GM21529 (cell line): ENCODE measurements around the gene FAM222A.

ENCODE experiments used
- ATAC-seq: cut with Tn5 transposase; IDR thresholded peaks from one replicate; pipeline ENCODE4 v1.9.1; 2021; ENCODE audit not compliant: unreplicated experiment

FAM222A gene

GRCh38 chr12:109770861-109771670 is 57.4 kb downstream of the FAM222A start:
- no peak for ATAC-seq

DNA sequence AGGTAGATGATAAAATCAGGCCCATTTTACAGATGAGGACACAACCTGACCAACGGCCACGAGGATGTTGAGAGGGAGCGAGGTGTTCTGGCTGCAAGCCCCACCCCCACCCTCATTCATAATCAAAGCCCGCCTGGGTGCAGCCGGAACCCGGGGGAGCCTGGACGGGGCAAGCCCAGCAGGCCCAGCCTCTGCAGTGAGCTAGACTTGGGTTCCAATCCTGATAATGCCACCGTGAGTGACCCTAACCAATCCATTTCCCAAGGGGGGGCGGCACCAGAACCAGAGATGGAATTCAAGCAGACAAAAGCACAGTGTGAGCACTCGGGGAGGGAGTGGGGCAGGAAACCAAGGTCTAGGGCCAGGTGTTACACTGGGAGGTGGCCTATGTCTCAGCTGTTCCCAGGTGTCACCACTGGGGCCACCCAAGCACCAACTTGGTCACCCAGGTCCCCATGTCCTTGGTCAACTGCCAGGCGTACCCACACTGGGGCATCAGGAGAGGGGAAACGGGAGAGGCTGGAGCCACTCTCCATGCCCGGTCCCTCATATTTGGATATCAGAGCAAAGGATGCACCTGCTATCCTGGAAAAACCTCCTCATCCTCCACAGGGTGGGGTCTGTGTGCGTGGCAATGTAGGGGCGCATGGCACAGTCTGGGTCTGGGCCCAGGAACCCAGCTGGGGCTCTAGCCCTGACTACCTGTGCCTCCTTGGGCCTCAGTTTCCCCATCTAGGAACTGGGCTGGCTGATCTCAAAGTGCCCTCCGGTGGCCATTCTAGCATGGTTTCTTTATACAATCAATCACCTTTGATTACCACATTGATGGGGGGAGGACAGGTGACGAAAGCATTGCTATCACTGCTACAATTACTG is 58.4 kb downstream of the FAM222A start:
- no peak for ATAC-seq

DNA sequence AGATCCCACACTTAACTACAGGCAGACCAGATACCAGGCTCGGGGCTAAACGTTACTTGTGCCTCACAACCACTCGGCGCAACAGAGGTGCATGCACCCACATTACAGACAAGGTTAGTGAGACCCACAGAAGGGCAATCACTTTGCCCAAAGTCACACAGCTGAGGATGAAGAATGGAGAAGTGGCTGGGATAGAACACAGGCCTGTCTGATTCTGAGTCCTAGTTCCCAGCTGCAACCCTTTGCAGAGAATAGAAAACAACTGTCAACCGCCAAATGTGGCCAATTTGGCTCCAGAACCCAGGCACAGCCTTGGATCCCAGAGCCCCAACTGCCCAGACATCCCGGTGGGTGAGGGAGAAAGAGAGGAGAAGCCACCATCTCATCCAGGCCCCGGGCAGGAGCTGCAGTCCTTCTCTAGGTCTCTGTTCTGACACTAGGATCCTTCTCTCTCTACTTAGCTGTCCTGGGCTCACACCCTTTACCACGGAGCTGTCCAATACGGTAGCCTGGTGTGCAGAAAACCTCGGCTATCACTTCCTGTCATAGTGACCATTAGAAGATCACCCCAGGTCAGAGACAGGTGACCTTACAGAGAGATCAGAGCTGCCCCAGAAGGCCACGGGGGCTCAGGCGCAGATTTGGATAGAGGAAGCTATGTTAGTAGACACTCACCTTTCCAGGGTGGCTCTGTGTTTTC is 59.1 kb downstream of the FAM222A start:
- no peak for ATAC-seq

DNA sequence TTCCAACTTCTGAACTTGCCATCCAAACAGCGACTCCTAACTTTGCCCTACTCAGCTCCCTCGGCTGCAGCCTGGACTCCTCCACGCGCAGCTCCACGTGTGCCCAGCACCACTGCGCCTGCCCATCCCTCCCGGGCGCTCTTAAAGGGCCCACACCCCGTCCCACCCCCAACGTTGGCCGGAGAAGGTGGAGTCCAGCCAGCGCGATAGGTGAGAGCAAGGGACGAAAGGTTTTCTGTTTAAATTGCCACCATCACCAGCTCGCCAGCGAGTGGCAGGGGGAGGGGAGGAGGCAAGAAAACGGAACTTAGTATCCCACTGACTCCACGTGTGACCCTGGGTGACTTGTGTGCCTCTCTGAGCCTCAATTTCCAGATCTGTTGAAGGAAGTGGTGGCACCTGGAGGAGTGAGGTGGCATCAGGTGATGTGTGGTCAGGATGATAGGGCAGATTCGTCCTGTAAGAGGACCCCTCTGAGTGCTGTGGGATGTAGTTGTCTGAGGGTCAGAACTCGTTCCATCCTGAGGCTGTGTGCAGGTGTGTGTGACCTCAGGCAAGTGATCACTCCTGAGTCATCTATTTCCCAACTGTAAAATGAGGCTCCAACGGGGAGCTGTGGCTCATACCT is 59.9 kb downstream of the FAM222A start:
- no peak for ATAC-seq

GRCh38 chr12:109775172-109775881 is 61.7 kb downstream of the FAM222A start:
- no peak for ATAC-seq

DNA sequence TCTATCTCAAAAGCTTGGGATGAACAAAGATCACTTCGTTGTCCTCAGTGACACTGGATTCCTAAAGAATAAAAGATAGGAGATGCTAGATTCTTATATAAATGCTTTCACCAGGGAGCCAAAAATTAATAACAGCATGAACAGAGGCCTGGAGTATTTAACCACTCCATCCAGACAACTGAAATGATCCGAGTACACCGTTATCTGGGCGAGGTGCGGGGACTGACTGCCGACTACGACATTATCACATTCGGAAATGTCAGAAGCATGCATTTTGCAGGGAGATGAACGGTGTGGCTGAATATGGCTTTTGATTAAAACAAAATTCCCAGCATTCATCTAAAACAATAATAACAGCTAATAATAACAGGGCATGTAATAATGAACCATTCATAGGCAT is 63.0 kb downstream of the FAM222A start:
- ATAC-seq = no peak

- ATAC-seq = no peak
These were observed 63.9 kb downstream of the FAM222A start for GRCh38 chr12:109777544-109777943.

- ATAC-seq = no peak
These were observed 65.1 kb downstream of the FAM222A start for GRCh38 chr12:109778684-109779083.

DNA sequence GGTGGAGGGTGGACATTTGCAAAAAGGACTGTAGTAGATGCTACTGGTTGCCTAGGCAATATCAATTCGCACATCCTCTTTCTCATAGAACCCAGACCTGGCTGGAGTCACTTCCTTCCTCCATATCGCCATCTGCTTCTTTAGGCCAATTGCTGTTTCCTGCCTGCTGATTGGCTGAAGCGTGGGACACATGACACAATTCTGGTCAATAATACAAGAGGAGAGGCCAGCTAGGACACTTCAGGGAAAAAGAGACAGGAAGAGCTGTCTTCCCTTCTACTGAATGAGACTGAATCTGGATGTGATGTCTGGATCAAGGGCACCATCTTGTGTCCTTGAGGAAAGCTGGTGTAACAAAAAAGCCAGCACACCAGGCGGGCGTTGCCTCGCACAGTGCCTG is 65.8 kb downstream of the FAM222A start:
- no peak for ATAC-seq

- no peak for ATAC-seq
These were observed 68.2 kb downstream of the FAM222A start for GRCh38 chr12:109781668-109782325.

GRCh38 chr12:109782326-109782703 is 68.7 kb downstream of the FAM222A start:
- no peak for ATAC-seq

DNA sequence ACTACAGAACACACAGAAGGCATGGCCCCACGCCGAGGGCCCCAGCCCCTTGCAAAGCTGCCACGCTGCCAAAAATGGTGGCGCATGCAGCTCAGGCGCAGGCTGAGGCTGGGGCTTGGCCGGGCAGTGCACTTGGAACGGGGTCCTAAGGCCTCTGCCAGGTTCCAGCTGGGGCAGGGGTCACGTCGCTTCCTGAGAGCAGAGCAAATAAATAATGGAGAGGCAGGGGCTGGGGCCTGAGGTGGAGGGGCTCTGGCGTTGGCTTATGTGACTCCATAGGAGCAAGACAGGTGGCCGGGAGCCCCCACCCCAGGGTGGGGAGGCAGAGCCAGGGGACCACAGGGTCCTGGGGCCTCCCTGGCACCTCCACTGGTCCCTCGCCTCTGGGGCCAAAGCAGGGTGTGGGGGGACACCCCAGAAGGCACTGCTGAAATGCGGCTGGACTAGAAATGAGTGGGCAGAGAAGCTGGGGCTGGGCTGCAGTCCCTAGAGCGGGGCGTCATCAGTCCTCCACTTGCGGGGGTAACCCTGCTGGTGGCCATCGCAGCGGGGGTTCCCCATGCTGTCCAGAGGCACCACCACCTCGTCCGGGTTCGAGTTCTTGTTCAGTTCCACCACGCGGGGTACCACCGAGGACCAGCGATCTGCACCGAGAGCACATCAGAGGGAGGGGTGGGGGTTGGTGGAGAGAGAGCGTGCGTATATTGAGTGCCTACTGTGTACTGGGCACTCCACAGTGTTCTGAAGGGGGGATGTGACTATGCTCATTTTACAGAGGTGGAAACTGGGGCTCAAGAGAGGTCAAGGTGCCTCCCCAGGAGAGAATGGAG is 69.7 kb downstream of the FAM222A start:
- no peak for ATAC-seq

DNA sequence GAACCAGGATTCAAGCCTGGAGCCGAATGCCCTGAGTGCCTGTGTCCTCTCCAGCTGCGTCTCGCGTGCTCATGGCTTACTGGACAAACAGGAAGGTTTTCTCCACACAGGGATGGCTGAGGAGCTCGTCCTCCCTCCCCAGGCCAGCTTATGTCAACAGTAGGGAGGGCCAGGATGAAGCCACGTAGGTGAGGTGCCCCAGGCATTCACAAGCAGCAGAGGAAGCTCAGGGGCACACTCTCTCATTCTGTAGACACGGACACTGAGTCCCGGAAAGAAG is 70.3 kb downstream of the FAM222A start:
- ATAC-seq = no peak

GRCh38 chr12:109785854-109786253 is 72.2 kb downstream of the FAM222A start:
- no peak for ATAC-seq

DNA sequence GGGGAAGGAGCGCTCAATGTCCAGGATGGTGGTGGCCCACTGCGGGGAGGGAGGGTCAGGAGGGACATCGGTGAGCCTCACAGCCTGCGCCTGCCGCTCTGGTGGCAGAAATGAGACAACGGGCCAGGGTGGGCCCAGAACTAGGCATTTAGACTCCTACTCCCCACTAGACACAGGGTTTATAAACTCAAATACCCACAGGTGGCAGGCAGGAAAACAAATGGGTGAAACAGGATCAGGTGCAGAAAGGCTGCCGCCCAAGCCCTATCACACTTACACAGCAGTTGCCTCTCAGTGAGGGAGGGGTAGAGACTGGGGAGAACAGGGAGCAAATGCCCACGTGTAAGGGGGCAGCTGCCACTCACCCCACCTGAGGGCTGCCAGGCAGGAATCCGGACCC is 73.2 kb downstream of the FAM222A start:
- no peak for ATAC-seq

GRCh38 chr12:109789526-109790048 is 76.0 kb downstream of the FAM222A start:
- no peak for ATAC-seq

DNA sequence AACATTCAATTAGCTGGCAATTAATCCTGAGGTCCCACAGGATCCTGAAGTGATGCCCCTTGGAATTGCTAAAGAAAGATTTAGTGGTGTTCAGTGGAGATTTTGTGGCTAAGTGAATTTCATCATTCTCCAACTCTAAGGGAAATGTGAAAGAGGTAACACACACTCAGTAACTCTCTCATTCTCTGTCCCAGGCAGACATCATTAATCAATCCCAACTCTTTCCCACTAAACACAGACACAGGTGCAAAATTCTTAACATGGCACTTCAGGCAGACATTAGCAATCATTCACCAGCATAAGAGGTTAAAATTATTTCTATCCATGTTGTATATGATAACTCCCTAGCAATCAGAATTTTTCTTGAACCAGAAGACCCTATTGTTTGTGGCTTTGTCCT is 79.4 kb downstream of the FAM222A start:
- ATAC-seq = no peak

DNA sequence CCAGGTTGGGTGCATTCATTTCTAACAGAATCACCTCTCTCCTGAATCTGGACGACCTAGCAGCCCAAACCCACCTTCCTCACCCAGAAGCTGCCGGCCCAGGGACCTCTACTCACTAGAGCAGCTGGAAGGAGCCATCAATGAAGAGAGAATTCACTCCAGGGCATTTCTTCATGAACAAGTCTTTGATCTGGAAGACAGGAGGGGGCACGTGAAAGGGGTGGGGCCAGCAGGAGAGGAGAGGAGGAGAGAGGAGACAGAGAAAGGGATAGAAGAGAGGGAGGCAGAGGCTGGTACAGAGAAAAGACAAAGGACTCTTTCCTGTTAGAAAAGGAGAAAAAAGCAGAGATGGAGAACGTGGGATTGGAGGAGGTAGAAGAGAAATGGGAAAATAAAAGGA is 79.8 kb downstream of the FAM222A start:
- ATAC-seq = no peak

GRCh38 chr12:109793826-109794501 is 80.3 kb downstream of the FAM222A start:
- no peak for ATAC-seq
